GM18502 (cell line): ENCODE results near the gene DIS3L2.
"Not testable (repeated sequence)": the region's sequence is repeated elsewhere in the genome, so short reads cannot be mapped to it uniquely, and the experiment has no call there.

Experiments used
- ATAC-seq: cut with Tn5 transposase; IDR thresholded peaks from one replicate; pipeline ENCODE4 v1.9.1; 2021; ENCODE audit warnings: mild to moderate bottlenecking; ENCODE audit not compliant: unreplicated experiment, poor library complexity

The DIS3L2 gene

GRCh38 chr2:232142502-232142901 lies 181.0 kb downstream of the DIS3L2 start:
- no peak for ATAC-seq

DNA sequence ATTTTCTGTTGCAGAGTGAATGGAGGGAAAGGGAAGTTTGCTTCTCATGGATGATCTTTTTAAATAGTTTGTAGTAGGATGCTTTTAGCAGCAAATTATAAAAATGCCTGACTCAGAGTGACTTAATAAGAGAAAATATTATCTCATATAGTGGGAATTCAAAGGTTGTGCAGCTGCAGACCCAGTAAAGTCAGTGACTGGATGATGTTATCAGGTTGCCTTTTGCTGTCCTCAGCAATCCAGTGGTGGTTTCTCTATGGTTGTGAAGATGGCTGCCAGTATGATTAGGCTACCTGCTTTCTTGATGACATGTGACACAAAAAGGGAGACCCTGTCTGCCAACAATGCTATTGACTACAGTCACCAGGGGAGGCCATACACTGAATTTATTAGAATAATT lies 184.8 kb downstream of the DIS3L2 start:
- no peak for ATAC-seq

DNA sequence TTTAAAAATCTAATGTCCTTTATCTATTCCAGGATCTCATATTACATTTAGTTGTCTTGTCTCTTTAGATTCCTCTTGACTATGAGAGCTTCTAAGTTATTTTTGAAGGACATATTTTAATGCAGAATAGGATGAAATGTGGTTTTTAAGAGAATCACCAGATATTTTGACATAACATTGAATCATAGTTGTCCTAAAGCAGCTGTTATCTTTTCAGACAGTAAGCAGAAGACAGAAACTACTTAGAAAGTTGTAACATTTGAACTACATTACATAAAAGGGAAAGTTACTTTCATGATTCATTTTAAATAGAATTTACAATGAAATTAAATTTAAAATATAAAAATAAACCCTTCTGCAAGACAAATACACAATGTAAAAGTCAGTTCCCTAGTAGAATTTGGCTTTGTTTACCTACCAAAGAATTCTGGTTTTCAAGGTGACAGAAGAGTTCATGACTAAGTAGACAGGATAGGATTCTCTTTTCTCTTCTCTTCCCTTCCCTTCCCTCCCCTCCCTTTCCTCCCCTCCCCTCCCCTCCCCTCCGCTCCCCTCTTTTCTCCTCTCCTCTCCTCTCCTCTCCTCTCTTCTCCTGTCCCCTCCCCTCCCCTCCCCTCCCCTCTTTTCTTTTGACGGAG lies 186.0 kb downstream of the DIS3L2 start:
- ATAC-seq = no peak

- no peak for ATAC-seq
These were observed 200.7 kb downstream of the DIS3L2 start for GRCh38 chr2:232162187-232162586.

GRCh38 chr2:232170396-232170795 lies 208.9 kb downstream of the DIS3L2 start:
- ATAC-seq = no peak

DNA sequence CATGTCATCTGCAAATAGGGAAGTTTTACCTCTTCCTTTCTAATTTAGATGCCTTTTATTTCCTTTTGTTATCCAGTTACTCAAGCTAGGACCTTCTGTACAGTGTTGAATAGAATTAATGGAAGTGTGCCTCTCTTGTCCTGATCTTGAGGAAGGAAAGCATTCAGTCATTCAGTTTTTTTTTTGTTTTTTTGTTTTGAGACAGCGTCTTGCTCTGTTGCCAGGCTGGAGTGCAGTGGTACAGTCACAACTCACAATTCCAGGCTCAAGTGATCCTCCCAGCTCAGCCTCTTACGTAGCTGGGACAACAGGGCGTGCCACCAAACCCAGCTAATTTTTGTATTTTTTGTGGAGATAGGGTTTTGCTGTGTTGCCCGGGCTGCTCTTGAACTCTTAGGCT lies 213.1 kb downstream of the DIS3L2 start:
- ATAC-seq = no peak

DNA sequence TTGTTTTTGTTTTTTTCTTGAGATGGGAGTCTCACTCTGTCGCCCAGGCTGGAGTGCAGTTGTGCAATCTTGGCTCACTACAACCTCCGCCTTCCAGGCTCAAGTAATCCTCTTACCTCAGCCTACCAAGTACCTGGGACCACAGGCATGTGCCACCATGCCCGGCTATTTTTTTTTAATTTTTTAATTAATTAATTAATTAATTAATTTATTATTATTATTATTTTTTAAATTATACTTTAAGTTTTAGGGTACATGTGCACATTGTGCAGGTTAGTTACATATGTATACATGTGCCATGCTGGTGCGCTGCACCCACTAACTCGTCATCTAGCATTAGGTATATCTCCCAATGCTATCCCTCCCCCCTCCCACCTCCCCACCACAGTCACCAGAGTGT lies 215.1 kb downstream of the DIS3L2 start:
- ATAC-seq = not testable (repeated sequence)

- no peak for ATAC-seq
These were observed 221.8 kb downstream of the DIS3L2 start for GRCh38 chr2:232183279-232183678.

DNA sequence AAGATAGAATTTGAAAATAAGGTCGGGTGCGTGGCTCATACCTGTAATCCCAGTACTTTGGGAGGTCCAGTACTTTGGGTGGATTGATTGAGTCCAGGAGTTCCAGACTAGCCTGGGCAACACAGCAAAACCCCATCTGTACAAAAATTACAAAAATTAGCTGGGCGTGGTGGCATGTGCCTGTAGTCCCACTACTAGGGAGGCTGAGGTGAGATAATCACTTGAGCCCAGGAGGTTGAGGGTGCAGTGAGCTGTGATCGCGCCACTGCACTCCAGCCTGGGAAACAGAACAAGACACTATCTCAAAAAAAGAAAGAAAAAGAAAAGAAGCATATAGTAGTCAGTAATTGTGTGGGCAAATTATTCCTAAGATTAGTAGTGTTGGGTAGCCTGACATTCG lies 222.8 kb downstream of the DIS3L2 start:
- no peak for ATAC-seq

DNA sequence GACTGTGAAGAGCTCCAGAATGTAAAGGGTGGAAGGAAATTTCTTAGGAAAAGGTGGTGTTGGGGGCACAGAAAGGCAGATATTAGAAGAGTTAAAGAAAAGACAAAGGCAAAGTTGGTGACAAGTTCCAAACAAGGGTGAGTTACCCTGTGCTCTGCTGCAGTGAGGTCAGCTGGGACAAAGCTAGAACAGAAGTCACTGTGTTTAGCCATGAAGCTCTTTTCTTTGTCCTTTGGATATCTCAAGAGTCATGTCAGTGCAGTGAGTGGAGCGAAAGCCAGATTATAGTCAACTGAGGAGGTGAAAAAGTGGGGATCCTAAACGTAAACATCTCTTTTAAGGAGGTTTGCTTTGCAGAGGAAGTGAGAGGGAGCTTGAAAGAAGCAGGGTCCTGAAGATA lies 229.3 kb downstream of the DIS3L2 start:
- ATAC-seq = no peak

GRCh38 chr2:232195487-232195886 lies 234.0 kb downstream of the DIS3L2 start:
- ATAC-seq = no peak

GRCh38 chr2:232196802-232197201 lies 235.3 kb downstream of the DIS3L2 start:
- ATAC-seq = no peak

- no peak for ATAC-seq
These were observed 238.7 kb downstream of the DIS3L2 start for GRCh38 chr2:232200195-232200594.

DNA sequence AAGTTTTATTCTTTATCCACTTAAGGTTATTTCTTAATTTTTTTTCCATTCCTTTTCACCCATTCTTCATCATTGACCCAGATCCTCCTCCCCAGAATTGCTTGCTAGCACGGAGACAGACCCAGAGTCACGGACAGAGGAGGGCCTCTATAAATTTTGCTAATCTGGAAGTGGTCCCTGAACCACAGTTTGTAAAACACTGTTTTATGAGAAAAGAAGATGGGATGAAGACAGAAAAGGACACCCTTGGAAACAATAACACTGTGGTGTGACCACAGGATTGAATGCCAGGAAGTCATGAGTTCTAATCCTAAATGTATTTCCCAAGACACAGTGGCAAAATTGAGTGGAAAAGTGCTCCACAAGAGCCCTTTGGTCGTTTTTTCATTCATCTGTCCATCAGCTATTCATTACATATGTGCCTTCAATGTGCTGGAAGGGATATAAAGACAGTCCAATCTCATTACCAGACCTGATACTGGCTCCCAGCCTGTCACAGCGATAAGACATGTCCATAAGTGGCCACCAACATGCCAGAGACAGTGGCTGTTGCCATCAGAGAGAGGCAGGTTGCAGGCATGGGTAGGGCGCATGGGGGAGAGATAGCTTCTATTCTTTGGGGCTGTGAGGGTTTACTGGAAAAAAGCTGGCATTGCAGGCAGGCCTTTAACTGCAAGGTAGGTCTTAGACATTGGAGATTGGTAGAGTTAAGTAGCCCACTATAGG lies 241.8 kb downstream of the DIS3L2 start:
- ATAC-seq = no peak

GRCh38 chr2:232203936-232204335 lies 242.4 kb downstream of the DIS3L2 start:
- no peak for ATAC-seq

DNA sequence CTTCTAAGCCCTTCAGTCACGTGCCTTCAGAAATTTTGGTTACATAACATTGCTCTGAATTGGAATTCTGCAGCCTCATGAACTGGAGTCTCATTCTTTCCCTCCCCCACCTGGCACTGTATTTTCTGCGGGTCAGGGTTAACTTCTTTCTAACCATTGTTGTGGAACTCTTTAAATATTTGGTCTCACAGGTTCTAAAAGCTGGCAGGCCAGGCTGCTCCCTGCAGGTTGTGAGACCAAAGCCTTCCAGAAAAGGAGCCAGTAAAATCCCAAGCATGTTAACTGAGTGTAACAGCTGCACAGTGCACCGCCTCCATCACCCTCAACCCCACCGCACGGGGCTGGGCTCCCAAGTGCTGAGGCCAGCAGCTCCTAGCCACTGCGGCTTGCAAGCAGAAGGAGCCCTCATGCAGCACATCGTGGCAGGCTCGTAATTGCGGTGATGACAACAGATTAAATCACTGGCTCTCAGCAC lies 243.0 kb downstream of the DIS3L2 start:
- no peak for ATAC-seq

DNA sequence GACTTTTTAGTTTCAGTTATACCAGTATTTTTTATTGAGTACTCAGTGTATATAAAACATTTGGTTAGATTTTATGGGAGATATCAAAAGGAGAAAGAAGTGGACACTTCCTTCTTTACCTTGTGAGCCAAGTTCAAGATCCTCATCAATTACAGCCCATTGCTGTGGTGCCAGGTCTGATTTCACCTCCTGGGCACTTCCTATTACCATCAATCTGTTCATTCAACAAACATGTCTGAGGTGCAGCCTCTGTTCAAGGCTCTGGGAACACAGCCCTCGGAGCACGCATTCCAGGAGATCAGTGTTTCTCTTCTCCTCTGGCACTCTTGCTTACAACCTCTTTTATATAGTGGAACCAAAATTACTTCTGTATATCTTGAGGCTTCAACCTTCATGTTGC lies 245.7 kb downstream of the DIS3L2 start:
- ATAC-seq = no peak

GRCh38 chr2:232210306-232210705 lies 248.8 kb downstream of the DIS3L2 start:
- ATAC-seq = no peak

DNA sequence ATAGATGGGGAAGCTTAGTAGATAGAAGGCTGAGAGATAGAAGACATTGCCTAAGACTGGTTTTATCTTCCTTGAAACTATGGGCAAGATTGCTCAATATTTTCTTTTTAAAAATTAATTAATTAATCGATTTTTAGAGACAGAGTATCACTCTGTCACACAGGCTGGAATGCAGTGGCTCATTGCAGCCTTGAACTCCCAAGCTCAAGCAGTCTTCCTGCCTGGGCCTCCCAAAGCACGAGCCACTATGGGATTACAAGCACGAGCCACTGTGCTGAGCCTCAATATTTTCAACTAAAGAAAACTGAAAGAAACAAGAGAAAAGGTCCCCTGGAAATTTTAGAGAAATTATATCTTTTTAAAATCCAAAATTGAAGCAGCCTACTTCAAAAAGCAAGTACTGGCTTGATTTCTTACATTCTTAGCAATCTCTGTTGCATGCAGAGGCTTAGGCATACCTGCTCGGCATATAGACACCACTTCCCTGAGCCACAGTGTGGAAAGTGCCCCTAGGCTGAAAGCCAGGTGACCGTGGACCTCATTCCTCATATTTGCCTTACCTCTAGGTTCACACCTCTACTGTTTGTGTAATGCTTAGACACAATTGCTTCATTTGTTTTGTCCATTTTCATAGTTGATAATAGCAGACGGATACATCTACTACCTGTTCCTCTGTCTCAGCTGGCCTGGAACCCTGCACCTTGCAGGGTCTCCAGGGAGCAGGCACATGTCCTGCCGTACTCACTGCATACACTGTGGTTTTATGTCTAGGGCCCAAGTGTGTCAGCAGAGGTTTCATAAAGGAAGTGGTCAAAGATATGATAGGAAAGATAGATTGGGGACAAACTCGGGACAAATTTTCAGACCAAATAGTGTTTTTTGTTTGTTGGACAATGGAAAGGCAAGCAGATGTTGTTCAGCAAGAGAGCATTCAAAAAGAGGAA lies 250.5 kb downstream of the DIS3L2 start:
- ATAC-seq = peak; percentile 43

GRCh38 chr2:232213176-232213575 lies 251.7 kb downstream of the DIS3L2 start:
- no peak for ATAC-seq

DNA sequence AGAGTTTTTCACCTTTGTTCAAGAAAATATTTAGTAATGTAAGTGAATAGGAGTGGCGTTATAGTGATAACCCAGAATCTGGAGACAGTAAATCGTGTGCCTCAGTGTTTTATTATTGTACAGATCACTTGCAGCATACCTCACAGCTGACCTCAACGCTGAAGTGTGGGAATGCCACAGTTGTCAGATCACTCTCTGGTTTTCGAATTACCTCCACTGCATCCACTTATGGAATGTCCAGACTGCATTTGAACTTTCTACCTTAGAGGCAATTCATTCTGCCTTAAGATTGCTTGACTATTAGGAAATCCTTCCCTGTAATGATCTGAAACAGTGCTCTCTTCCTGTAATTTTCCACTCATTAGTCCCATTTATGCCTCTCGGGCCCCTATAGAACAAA lies 252.5 kb downstream of the DIS3L2 start:
- no peak for ATAC-seq
